GM19324 (cell line): ENCODE measurements around the gene PLEKHA6.

Experiments used
- ATAC-seq: cut with Tn5 transposase; IDR thresholded peaks from one replicate; pipeline ENCODE4 v1.9.1; 2021; ENCODE audit warnings: mild to moderate bottlenecking, moderate library complexity; ENCODE audit not compliant: unreplicated experiment, low FRiP score

PLEKHA6 gene

DNA sequence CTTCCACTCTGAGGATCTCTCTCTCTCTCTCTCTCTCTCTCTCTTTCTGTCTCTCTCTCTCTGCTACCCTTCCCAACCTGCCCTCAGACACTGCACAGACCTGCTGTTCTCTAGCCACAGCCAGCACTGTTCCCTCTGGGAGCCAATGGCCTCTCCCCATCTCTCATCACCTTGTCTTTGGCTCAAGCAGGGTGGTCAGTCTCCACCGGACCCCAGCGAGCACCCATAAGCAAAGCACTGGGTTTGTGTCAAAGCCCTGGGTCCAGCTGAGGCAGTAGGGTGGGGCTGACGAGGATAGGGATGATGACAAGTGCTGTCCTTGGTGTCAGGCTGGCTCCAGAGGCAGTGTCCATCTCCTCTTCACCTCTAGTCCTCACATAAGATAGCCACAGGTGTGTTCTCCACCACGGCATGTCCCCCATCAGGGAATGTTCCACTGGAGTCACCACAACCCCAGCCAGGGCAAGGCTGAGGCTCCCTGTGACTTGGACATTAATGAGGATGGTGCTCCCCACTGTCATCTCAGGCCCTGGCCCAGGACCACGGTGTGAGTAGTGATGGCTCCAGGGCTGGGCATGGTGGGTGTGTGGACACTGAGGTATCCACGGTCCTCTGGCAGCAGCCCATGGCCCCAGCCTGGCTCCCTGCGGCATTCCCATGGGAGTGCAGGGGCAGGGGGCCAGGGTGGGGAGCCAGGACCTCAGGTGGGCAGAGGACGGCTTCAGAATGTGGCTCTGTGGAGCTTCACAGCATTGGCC is 137.5 kb downstream of the PLEKHA6 start:
- no peak for ATAC-seq

DNA sequence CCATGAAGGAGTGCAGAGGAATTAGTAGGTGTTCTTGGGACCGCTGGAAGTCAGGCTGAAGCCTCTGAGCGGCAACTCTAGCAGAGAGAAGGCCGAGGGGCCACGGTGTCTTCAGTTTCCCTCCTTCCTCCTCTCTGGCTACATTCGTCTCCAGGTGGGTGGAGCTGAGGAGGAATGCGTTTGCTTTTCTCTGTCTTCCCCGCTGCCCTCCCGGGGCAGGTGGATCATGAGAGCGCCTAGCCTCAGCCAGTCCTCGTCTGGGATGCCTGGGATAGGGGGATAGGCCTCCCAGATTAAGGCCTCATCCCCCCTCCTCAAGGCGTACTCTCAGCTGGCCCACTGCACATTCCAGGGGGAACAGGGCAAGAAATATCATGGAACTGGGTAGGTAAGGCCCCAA is 138.5 kb downstream of the PLEKHA6 start:
- no peak for ATAC-seq

DNA sequence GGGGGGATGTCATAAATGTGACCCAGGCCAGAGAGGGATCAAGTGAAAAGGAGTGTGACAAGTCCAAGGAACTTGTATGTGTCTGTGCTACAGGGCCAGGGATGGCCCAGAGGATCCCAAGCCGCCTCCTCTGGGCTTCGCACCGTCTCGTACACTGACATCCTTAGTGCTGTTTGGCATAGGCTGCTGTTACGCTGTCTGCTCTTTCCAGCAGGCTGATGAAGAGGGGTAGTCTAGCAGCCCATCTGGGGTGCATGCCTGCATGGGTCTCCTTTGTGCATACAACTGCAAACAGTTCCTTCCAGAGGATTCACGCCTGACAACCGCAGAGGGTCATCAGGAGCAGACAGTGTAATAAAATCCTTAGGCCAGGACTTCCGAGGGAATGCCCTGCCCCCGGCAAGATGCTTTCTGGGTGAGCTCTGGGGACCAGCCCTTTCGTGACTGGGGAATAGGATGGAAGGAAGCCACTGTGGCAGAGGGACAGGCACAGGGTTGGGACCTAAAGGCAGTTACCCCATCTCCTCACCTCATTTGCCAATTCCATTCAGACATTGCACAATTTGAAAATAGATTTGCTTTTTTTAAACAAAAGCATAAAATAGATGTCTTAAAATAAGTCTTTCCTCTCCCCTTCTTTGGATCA is 139.6 kb downstream of the PLEKHA6 start:
- no peak for ATAC-seq

DNA sequence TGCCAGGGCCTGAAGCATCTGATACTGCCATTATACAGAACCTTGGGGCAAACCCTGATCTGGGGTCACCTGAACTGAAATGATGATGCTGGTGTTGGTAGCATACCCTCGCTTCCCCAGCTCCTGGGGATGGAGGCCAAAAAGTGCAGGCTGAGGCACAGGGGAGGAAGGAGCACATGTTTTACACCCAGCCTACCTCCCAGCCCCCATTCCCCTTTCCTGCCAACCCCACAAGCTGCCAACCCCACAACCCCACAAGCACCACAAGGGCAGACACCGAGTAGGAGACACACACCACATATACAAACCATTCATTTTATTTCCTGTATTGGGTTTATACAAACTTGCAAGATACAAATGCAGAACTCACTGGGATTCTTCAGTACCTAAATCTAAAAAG is 141.2 kb downstream of the PLEKHA6 start:
- ATAC-seq, result no peak

DNA sequence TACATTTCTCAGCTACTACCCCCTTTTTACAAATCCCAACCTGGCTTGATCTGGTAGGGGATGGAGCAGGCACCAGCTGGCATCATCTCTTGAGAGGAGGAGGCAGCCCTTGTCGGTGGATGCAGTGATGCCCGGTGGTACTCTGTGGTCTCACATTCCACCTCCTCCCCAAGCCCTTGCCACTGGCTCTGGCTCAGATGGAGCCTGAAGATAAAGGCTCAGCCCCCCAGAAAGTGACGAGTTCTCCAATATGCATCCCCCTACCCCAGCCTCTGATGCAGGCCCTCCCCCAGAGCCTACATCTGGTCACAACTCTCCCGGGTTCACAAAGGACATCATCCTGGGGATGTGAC is 142.1 kb downstream of the PLEKHA6 start:
- ATAC-seq, result no peak

DNA sequence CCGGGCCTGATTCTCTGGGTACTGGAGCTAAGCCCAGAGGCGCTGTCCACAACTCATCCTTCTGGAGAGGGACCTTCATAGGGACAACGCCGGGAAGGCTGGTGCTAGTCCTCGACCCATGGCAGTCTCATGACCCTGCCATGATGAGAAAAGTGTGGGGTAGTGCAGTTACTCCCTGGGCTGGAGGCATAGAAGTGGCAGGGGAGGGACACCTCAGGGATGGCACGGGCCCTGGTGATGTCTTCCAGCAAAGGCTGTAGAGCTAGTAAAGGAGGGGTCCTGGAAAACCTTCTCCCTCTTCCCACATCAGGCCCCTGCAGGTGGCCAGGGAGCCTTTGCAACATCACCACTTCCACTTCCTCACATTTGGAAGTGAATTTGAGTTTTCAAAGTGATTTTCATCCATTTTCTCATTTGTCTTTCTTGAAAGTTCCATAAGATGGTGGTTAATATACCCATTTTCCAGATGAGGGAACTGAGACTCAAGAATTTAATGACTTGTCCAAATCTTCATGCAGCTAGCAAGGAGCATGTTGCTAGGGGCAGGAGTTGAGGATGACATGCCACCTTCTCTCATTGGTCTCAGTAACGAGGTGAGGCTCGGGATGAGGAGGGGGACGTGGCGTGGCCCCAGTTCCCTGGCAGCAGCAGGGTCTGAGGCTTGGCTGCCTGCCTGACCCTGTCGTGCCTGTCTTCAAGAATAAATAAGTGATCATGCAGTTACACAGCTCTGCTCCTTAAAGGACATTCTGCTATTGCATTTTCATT is 142.7 kb downstream of the PLEKHA6 start:
- ATAC-seq, result no peak

DNA sequence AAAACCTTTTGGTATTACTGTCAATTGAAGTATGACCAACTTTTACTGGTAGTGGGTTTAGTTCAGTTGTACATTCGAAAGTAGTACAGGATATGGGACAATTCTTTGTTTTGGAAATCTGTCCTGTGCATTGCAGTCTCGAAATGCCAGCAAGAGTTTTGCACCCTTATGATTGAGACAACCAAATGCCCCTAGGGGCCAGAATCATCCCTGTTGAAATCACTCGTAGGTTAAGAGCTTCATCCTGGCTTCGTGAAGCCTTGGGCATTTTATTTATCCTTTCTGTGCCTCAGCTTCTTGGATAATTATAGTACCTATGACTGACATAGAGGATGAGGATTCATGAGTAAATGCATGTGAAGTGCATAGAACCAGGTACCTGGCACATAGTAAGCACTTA is 143.5 kb downstream of the PLEKHA6 start:
- no peak for ATAC-seq

DNA sequence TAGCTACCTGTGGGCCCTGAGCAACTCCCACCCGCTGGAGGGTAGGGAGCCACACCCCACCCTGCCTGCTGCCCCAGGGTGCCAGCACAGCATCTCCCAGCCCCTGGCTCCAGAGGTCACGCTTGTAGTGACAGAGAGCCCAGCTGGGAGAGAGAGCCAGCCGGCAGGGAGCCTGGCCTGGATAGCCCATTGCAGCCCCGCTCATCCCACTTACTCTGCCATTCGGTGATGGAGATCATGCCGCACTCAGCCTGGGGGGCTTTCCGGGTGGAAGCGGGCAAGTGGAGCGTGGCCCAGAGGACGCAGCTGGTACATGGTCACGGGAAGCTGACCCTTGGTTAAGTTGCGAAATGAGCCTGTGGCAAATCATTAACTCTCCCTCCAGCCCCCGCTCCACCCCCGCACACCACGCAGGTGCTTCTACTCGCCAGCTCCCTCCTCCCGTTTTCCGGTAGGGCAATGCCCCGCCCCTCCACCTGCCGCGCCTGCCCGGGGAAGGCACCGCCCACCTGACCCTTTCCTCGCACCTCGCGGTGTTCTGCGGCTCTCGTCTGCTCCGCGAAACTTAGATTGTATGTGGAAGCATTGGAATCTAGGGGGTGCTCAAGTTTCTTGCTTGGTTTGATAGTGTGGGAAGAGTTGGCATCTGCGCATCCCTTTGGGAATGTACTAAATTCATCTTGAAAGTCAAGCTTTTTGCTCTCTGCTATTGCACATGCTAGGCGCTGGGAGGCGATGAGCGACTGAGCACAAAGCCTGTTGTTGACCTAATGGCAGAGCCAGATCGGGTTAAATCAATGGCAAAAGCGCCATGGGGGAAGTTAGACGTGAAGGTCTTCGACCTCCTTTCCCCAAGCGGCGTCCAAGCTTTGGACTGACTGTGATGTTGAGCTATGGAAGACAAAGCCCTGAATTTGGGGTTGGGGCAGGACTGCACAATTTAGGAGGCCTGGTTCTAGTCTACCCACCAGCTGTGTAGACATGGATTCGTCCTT is 145.8 kb downstream of the PLEKHA6 start, which contains the start of gene GOLT1A:
Gene GOLT1A, minus strand, starts transcription at position 321 of the 995 bp plus-strand sequence. Its CDS starts 82 bp downstream, at position 239.
- ATAC-seq, result peak; percentile 50

DNA sequence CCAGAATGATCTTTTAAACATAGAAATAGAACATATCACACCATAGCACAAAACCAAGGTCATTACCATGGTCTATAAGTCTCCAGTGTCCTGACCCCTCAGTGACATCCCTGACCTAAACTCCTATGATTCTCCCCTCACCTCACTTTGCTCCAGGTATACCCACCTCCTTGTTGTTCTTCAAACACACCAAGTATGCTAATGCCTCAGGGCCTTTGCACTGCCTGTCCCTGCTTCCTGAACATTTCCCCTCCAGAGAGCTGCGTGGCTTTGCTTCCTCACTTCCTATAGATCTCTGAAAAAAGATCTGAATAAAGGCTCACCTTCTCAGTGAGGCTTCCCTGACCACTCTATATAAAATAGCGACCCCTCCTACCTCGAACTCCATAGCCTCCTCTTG is 147.0 kb downstream of the PLEKHA6 start:
- ATAC-seq, result no peak

DNA sequence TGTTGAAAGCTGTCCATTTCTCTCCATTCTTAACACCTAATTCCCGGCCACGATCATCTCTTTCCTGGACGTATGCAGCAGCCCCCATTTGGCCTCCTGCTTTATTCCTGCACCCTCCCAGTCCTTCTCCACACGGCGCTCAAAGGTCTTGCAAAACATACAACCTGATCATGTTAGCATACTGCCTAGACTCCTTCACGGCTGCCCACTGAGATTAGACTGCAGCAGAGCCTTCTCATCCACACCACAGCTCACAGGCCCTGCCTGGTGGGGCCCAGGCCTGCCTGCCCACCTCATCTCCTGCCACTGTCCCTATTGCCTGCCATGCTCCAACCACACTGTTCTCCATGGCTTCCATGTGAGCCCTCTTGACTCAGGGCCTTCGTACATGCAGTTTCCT is 148.7 kb downstream of the PLEKHA6 start:
- no peak for ATAC-seq

DNA sequence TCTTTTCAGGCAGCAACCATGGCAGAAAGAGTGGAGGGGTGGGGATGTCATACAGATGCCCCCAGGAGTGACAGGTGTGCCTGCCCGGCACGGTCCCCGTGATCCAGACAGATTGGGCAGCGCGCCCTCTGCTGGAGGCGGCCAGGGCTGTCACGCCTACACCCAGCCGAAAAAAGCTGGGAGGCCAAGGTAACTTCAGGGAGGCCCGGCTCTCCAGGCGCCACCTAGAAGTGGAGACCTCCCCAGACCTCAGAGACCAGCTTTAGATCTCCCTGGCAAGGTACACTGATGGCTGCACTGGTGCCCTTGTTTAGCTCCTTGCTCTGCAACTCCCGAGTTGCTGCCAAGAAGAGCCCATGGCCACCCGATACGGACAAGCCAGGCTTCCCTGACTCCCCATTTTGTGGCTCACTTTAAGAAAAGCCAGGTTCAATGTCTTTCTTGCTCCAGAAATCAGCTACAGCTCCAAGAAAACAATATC is 152.6 kb downstream of the PLEKHA6 start:
- peak; percentile 64 for ATAC-seq

DNA sequence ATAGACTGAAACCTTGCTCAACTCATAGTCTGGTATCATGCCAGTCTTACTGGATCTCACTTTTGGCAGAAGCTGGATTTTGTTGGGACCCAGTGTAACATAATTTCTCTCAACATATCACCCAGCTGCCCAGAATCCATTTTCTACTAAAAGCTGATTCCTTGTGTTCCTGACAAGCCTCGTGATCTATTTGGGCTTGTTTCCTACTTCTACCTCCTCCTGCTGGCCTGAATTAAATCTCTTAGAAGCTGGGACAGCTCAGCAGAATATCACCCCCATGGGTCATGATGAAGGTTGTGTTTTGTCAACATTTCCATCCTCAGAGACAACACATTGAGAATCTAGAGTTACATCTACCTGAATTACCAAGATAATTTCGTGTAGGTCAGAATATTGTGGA is 153.6 kb downstream of the PLEKHA6 start:
- no peak for ATAC-seq

DNA sequence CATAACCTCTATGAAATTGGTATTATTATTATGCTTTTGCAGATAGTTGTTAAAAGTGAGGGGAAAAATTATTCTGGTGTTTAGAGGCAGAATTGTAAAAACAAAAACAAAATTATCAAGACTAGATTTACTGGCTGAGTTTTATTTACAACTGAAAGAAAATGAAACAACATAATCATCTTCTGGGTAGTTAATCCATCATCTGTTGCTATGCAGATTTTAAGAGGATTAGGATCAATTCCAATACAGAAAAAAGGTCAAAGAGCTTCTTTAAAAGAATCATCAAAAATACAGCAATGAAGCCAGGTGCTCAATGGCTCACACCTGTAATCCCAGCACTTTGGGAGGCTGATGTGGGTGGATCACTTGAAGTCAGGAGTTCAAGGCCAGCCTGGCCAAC is 154.2 kb downstream of the PLEKHA6 start:
- no peak for ATAC-seq

DNA sequence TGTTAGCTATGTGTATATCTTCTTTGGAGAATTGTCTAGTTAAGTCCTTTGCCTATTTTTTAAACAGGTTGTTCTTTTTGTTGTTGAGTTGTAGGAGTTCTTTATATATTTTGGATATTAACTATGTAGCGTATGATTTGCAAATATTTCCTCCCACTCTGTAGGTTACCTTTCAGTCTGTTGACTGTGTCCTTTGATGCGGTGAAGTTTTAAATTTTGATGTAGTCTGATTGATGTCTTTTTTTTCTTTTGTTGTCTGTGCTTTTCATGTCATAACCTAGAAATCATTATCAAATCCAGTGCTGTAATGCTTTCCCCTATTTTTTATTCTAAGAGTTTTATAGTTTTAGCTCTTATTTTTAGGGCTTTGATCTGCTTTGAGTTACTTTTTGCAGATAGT is 154.8 kb downstream of the PLEKHA6 start:
- ATAC-seq, result no peak

DNA sequence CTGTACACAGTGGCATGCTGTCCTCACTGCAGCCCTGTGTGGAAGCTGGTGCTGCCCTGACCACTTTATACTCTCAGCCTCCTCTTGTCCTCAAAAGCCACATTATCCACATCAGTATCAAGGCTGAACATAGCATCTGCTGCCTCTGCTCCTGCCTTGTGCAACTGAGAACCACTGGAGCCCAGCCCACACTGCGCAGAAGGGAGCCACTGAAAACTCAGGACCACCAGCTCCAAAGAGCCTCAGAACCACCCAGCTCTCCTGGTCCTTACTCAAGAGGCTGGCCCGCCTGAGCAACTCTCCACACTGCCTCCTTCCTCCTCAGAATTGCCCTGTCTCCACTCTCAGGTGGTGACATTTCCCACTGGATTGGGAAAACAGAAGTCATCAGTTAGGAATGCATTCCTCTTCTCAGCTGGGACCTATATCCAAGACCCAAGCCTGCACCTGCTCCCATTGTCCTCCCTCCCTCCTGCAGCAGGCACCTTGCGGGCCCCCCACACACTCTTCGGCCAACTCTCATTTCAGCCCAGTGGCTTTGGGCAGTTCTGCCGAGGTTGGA is 156.4 kb downstream of the PLEKHA6 start:
- no peak for ATAC-seq

DNA sequence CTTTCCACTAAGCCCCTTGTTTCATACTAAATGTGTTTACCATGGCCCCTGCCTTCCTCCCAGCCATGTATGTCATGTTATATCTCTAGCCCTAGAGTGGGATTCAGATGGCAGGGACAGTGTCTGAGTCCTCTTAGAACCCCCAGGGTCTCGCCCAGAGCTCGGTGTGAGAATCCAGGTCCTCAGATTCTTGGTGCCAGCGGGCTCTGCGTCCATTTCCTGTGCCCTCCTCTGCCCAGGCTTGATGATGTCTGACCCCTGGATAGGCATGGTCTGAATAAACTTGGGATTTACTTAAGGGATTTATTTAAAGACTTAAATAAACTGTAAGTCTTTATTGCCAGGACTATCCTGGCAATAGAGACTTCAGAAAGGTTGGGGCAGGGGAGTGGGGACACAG is 157.2 kb downstream of the PLEKHA6 start:
- no peak for ATAC-seq

DNA sequence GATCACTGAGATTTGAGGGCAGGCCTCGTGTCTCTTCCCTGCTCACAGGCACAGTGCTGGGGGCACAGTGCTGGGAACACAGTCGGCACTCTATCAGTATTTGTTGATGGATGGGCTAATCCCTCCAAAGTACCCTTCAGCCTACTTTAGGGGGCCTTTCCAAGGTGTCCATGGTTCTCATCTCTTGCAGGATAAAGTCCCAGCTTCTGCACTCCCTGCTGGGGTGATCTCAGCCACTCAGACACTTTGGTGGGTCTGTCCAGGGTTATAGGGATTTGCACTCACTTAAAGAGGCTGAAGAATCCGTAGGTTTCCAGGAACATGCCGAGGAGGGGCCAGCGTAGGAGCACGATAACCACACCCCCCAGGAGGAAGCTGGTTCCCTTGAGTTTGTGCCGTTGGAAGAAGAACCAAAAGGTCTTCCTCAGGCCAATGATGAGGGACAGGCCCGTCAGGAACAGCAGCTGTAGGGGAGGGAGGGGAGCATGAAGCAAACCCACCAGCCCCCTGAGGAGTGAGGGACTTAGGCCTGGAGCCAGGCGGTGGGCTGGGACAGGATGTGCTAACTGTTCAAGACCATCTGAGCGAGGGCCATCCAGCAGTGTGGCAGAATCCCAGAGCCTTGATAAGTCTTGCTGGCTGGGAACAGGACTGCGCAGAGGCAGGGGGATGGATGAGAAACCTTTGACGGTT is 158.2 kb downstream of the PLEKHA6 start:
- no peak for ATAC-seq

DNA sequence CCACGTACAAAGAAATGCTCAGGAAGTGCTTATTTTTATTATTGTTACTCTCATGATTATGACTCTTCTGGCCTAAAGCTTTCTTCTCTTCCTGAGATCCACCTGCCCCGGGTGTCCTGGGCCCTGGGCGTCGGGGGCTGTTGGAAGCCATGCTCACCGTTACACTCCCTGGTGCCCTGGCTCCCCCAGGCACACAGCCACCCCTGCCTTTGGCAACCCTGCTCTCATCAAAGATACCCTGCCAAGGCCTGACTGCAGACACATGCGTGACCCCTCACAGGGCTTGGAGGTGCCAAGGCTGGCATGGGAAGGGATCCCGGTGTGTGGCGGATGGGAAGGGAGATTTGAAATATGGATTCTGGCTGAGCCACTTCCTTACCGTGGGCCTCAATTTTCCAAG is 160.2 kb downstream of the PLEKHA6 start:
- no peak for ATAC-seq
